OCI-LY7 (cell line): ENCODE measurements around the gene NF2. TPM values are rescaled to one million over a fixed set of nuclear protein-coding genes. Genes with fewer than 3 reads are reported as not detected.
"Not testable (repeated sequence)": the region's sequence is repeated elsewhere in the genome, so short reads cannot be mapped to it uniquely, and the experiment has no call there.

ENCODE experiments used
- BruUV-seq: library from RNA; stranded (reverse); fragments of 400-500 nt; replicated peaks from 2 replicates; lab custom pipeline; 2021; lab: Mats Ljungman, UMichigan
- CTCF ChIA-PET: fragments of 300-600 bp; sonication (Branson Sonifier 250); formaldehyde crosslinking; loops from one replicate; lab custom pipeline; 2022; ENCODE audit warnings: antibody characterized with exemption; ENCODE audit not compliant: unreplicated experiment; lab: Charles Lee
- POLR2A ChIA-PET: fragments of 300-600 bp; sonication (Branson Sonifier 250); formaldehyde crosslinking; loops from one replicate; lab custom pipeline; 2022; ENCODE audit warnings: antibody characterized with exemption; lab: Charles Lee
- DNase-seq: peaks from one replicate; pipeline ENCODE4 v3.0.0-alpha.2; 2015; ENCODE audit warnings: low spot score
- H2AFZ ChIP-seq: fragments of 200-600 bp; sonication (generic), shearing (Covaris generic); 2 replicates; pipeline ENCODE4 v1.6.1; 2014; ENCODE audit warnings: mild to moderate bottlenecking, antibody characterized with exemption, low read length, moderate library complexity
- H3K27ac ChIP-seq: fragments of 200-600 bp; sonication (generic); 2 replicates; pipeline ENCODE4 v1.5.1; 2014; ENCODE audit warnings: mixed run types, low read depth, mild to moderate bottlenecking, moderate library complexity, low read length, inconsistent platforms; ENCODE audit not compliant: poor library complexity, severe bottlenecking
- H3K36me3 ChIP-seq: fragments of 200-600 bp; sonication (generic); 2 replicates; pipeline ENCODE4 v1.6.1; 2014; ENCODE audit warnings: mild to moderate bottlenecking, antibody characterized with exemption, low read length, moderate library complexity, mixed read lengths; ENCODE audit not compliant: insufficient read depth
- H3K4me1 ChIP-seq: fragments of 200-600 bp; sonication (generic); 2 replicates; pipeline ENCODE4 v1.5.1; 2014; ENCODE audit warnings: mild to moderate bottlenecking, low read length; ENCODE audit not compliant: insufficient read depth, poor library complexity, severe bottlenecking
- H3K4me2 ChIP-seq: fragments of 200-600 bp; sonication (generic); 2 replicates; pipeline ENCODE4 v1.6.1; 2014; ENCODE audit warnings: mild to moderate bottlenecking, low read length
- H3K4me3 ChIP-seq: fragments of 200-600 bp; sonication (generic); 2 replicates; pipeline ENCODE4 v1.5.1; 2014; ENCODE audit warnings: mild to moderate bottlenecking, low read depth, low read length; ENCODE audit not compliant: poor library complexity, severe bottlenecking
- H3K79me2 ChIP-seq: fragments of 200-600 bp; sonication (generic); 2 replicates; pipeline ENCODE4 v1.6.1; 2016; ENCODE audit warnings: low read depth, mild to moderate bottlenecking, low read length, moderate library complexity, mixed read lengths; ENCODE audit not compliant: insufficient read depth
- H3K9me2 ChIP-seq: fragments of 200-600 bp; sonication (generic); 2 replicates; pipeline ENCODE4 v1.6.1; 2016; ENCODE audit warnings: mild to moderate bottlenecking, low read length, mixed read lengths; ENCODE audit not compliant: insufficient read depth
- H3K9me3 ChIP-seq: fragments of 200-600 bp; sonication (generic); 2 replicates; pipeline ENCODE4 v1.6.1; 2014; ENCODE audit warnings: mild to moderate bottlenecking, mixed run types, low read length, mixed read lengths
- H4K20me1 ChIP-seq: fragments of 200-600 bp; sonication (generic); 2 replicates; pipeline ENCODE4 v1.6.1; 2014; ENCODE audit warnings: mild to moderate bottlenecking, antibody characterized with exemption, low read length, moderate library complexity, mixed read lengths; ENCODE audit not compliant: insufficient read depth
- CTCF ChIP-seq: fragments of 200-600 bp; sonication (generic); conservative IDR thresholded peaks from 2 replicates; pipeline ENCODE4 v1.5.1; 2014; ENCODE audit warnings: mild to moderate bottlenecking, antibody characterized with exemption, low read length, moderate library complexity, mixed read lengths
- EZH2phosphoT487 ChIP-seq: fragments of 200-600 bp; sonication (generic); IDR thresholded peaks from 2 replicates; pipeline ENCODE4 v1.6.1; 2018; ENCODE audit warnings: low read depth, borderline replicate concordance, mild to moderate bottlenecking, mixed run types, antibody characterized with exemption, low read length, moderate library complexity, mixed read lengths
- intact Hi-C: fragments of 100-400 bp; cut with micrococcal nuclease; formaldehyde crosslinking; loops from one replicate; pipeline ENCODE4 v1.10.0; 2022; ENCODE audit not compliant: unreplicated experiment
- total RNA-seq, 2 experiments: library from RNA; depleted of rRNA in 1 of 2; stranded (reverse); fragments of >200 nt in 1 of 2; shearing (Covaris generic) in 1 of 2; gene quantifications; 2 replicates each; pipeline ENCODE4 v1.2.3, GENCODE V29; 2014 to 2022

The NF2 gene
- total RNA-seq, 2 experiments from 2014 or later: 22.2 to 34.8 TPM

GRCh38 chr22:29593923-29594322, 9.5 kb upstream of the NF2 start:
- Histone ChIP-seq H3K9me3 (no peaks in the 10 kb centered on the region), H4K20me1 (no peaks in the 10 kb centered on the region), H2AFZ (no peak overlapping the region), H3K27ac (no peak overlapping the region), H3K9me2 (no peaks in the 10 kb centered on the region), H3K4me2 (no peak overlapping the region), H3K36me3 (no peaks in the 10 kb centered on the region), H3K79me2 (no peaks in the 10 kb centered on the region), H3K4me1 (no peaks in the 10 kb centered on the region), H3K4me3 (no peak overlapping the region)
- CTCF ChIA-PET: no interaction called here
- DNase-seq: no peak
- POLR2A ChIA-PET: interaction anchor here (0.7 to 1.2 kb wide), 3 partner anchors 8 to 593 kb away, joined by 3 to 4 read pairs (median 3); no protein-coding TSS in a partner anchor
- intact Hi-C loops: no loop called here
- BruUV-seq: no TSS peak
- TF ChIP-seq EZH2phosphoT487 (no peak), CTCF (no peak)

- H3K36me3 ChIP-seq, H3K9me3 ChIP-seq, BruUV-seq, H3K9me2 ChIP-seq, DNase-seq, H3K4me2 ChIP-seq, CTCF ChIA-PET, H2AFZ ChIP-seq, H3K27ac ChIP-seq, intact Hi-C loops, H4K20me1 ChIP-seq, H3K4me3 ChIP-seq, H3K4me1 ChIP-seq, H3K79me2 ChIP-seq: not testable (repeated sequence)
- POLR2A ChIA-PET: interaction anchor here (1.2 to 1.5 kb wide), 2 partner anchors 8 to 10 kb away, joined by 3 to 4 read pairs; no protein-coding TSS in a partner anchor
Observed at GRCh38 chr22:29594447-29594846, 9.0 kb upstream of the NF2 start.

- no TSS peak for BruUV-seq
- Histone ChIP-seq H2AFZ (no peak overlapping the region), H3K36me3 (no peaks in the 10 kb centered on the region), H3K4me1 (no peaks in the 10 kb centered on the region), H3K9me2 (no peaks in the 10 kb centered on the region), H3K27ac (no peak overlapping the region), H4K20me1 (no peaks in the 10 kb centered on the region), H3K4me2 (no peak overlapping the region), H3K4me3 (no peak overlapping the region), H3K79me2 (no peaks in the 10 kb centered on the region), H3K9me3 (no peaks in the 10 kb centered on the region)
- intact Hi-C loops: no loop called here
- POLR2A ChIA-PET: interaction anchor here (0.5 to 0.7 kb wide), 2 partner anchors 16 to 26 kb away, joined by 3 to 4 read pairs; no protein-coding TSS in a partner anchor
- TF ChIP-seq EZH2phosphoT487: no peak
- TF ChIP-seq CTCF: no peak
- CTCF ChIA-PET: no interaction called here
- no peak for DNase-seq
Observed at GRCh38 chr22:29596408-29596807, 7.0 kb upstream of the NF2 start.

GRCh38 chr22:29597871-29598683, 5.4 kb upstream of the NF2 start:
- intact Hi-C loops, H3K4me1 ChIP-seq, CTCF ChIA-PET, H3K79me2 ChIP-seq, H3K4me3 ChIP-seq, H2AFZ ChIP-seq, H3K27ac ChIP-seq, DNase-seq, BruUV-seq, H4K20me1 ChIP-seq, H3K9me3 ChIP-seq, H3K4me2 ChIP-seq, H3K36me3 ChIP-seq, H3K9me2 ChIP-seq: not testable (repeated sequence)
- POLR2A ChIA-PET: interaction anchor here (1.4 kb wide), 1 partner anchor 27 kb away, joined by 4 read pairs; no protein-coding TSS in a partner anchor
